ENCODE data around the gene EIF2S2.

EIF2S2 gene

GRCh38 chr20:34129518-34130162, 17.6 kb upstream of the EIF2S2 start:
- peak; percentile 80 for TF ChIP-seq CTCF (IDR thresholded peaks at IDR 0.05; ENCODE audit: extremely low read depth, insufficient read depth, missing control alignments)
- peak; percentile 82 for DNase-seq (ENCODE audit: low spot score)
- in situ Hi-C loops (cut with MboI; ENCODE audit: low pct_unique_long_range_greater_than_20kb, low sequenced_read_pairs, unreplicated experiment), result loop anchor here (10.0 kb wide), 1 partner anchor 265 kb away; no protein-coding TSS in a partner anchor

GRCh38 chr20:34127792-34128191, 15.7 kb upstream of the EIF2S2 start:
- no peak for TF ChIP-seq CTCF (IDR thresholded peaks at IDR 0.05; ENCODE audit: extremely low read depth, insufficient read depth, missing control alignments)
- in situ Hi-C loops (cut with MboI; ENCODE audit: low pct_unique_long_range_greater_than_20kb, low sequenced_read_pairs, unreplicated experiment), result loop anchor here (10.0 kb wide), 1 partner anchor 263 kb away; no protein-coding TSS in a partner anchor
- no peak for DNase-seq (ENCODE audit: low spot score)

GRCh38 chr20:34124469-34125249, 12.6 kb upstream of the EIF2S2 start:
- DNase-seq (ENCODE audit: low spot score), result peak; percentile 65
- TF ChIP-seq CTCF (IDR thresholded peaks at IDR 0.05; ENCODE audit: extremely low read depth, insufficient read depth, missing control alignments), result no peak
- in situ Hi-C loops (cut with MboI; ENCODE audit: low pct_unique_long_range_greater_than_20kb, low sequenced_read_pairs, unreplicated experiment), result loop anchor here (10.0 kb wide), 1 partner anchor 260 kb away; no protein-coding TSS in a partner anchor

- no peak for DNase-seq (ENCODE audit: low spot score)
- no peak for TF ChIP-seq CTCF (IDR thresholded peaks at IDR 0.05; ENCODE audit: extremely low read depth, insufficient read depth, missing control alignments)
- in situ Hi-C loops (cut with MboI; ENCODE audit: low pct_unique_long_range_greater_than_20kb, low sequenced_read_pairs, unreplicated experiment), result loop anchor here (10.0 kb wide), 1 partner anchor 259 kb away; no protein-coding TSS in a partner anchor
Measured at GRCh38 chr20:34123309-34123708, 11.3 kb upstream of the EIF2S2 start.

- no peak for TF ChIP-seq CTCF (IDR thresholded peaks at IDR 0.05; ENCODE audit: extremely low read depth, insufficient read depth, missing control alignments)
- DNase-seq (ENCODE audit: low spot score), result no peak
- in situ Hi-C loops (cut with MboI; ENCODE audit: low pct_unique_long_range_greater_than_20kb, low sequenced_read_pairs, unreplicated experiment), result loop anchor here (10.0 kb wide), 1 partner anchor 258 kb away; no protein-coding TSS in a partner anchor
Measured at GRCh38 chr20:34122274-34122980, 10.4 kb upstream of the EIF2S2 start.

GRCh38 chr20:34120213-34120612, 8.2 kb upstream of the EIF2S2 start:
- no peak for DNase-seq (ENCODE audit: low spot score)
- in situ Hi-C loops (cut with MboI; ENCODE audit: low pct_unique_long_range_greater_than_20kb, low sequenced_read_pairs, unreplicated experiment), result loop anchor here (10.0 kb wide), 1 partner anchor 255 kb away; no protein-coding TSS in a partner anchor
- TF ChIP-seq CTCF (IDR thresholded peaks at IDR 0.05; ENCODE audit: extremely low read depth, insufficient read depth, missing control alignments), result no peak
